HepG2 (cell line): ENCODE measurements around the gene GALNT5.

Experiments
- HNF4G ChIP-seq, 2 experiments: sonication (generic) in 1 of 2; formaldehyde crosslinking in 1 of 2; IDR thresholded peaks; 2 replicates each; pipeline versions ENCODE4 v1.4.0 to v1.6.1; 2011 to 2020; ENCODE audit warnings: borderline replicate concordance in 2 of 2, low read depth in 2 of 2, mild to moderate bottlenecking in 2 of 2, low read length in 1 of 2, missing genetic modification reagents in 1 of 2, moderate library complexity in 1 of 2
- REST ChIP-seq, 2 experiments: IDR thresholded peaks; 2 replicates each; pipeline ENCODE4 v1.6.1; 2011 to 2012; ENCODE audit warnings: low read length in 2 of 2, borderline replicate concordance in 1 of 2, low read depth in 1 of 2, mild to moderate bottlenecking in 1 of 2, moderate library complexity in 1 of 2
- SMC3 ChIP-seq: IDR thresholded peaks from 2 replicates; pipeline ENCODE4 v1.6.1; 2011; ENCODE audit warnings: low read length, improper control_type of control experiment
- ZFX ChIP-seq: sonication (generic); formaldehyde crosslinking; IDR thresholded peaks from 2 replicates; pipeline ENCODE4 v1.4.0; 2020; ENCODE audit warnings: mild to moderate bottlenecking, low read depth, missing genetic modification reagents, moderate library complexity
- ZNF552 ChIP-seq: sonication (generic); formaldehyde crosslinking; IDR thresholded peaks from 2 replicates; pipeline ENCODE4 v1.9.0; 2022; ENCODE audit warnings: missing genetic modification reagents, mild to moderate bottlenecking, borderline replicate concordance
- TF ChIP-seq, protein P1 (sequence below): sonication (generic); formaldehyde crosslinking; IDR thresholded peaks from 2 replicates; pipeline ENCODE4 v1.5.0; 2020; ENCODE audit warnings: mild to moderate bottlenecking, missing genetic modification reagents, moderate library complexity
- TF ChIP-seq, protein P2 (sequence below): IDR thresholded peaks from 2 replicates; pipeline ENCODE4 v1.6.1; 2012; ENCODE audit warnings: inconsistent platforms
- TF ChIP-seq, protein P3 (sequence below): sonication (generic); formaldehyde crosslinking; IDR thresholded peaks from 2 replicates; pipeline ENCODE4 v1.4.0; 2020; ENCODE audit warnings: missing genetic modification reagents, borderline replicate concordance

- no peak for TF ChIP-seq REST (IDR thresholded peaks at IDR 0.05; ENCODE audit: borderline replicate concordance in 1 of 2, low read depth in 1 of 2, low read length in 2 of 2)
- TF ChIP-seq HNF4G (IDR thresholded peaks at IDR 0.05; ENCODE audit: borderline replicate concordance, low read depth, low read length): no peak
- no peak for TF ChIP-seq HNF4G (CRISPR knock-in tag; IDR thresholded peaks at IDR 0.05; ENCODE audit: borderline replicate concordance, low read depth)
- no peak for TF ChIP-seq ZNF552 (CRISPR knock-in tag)
- TF ChIP-seq, protein P1, sequence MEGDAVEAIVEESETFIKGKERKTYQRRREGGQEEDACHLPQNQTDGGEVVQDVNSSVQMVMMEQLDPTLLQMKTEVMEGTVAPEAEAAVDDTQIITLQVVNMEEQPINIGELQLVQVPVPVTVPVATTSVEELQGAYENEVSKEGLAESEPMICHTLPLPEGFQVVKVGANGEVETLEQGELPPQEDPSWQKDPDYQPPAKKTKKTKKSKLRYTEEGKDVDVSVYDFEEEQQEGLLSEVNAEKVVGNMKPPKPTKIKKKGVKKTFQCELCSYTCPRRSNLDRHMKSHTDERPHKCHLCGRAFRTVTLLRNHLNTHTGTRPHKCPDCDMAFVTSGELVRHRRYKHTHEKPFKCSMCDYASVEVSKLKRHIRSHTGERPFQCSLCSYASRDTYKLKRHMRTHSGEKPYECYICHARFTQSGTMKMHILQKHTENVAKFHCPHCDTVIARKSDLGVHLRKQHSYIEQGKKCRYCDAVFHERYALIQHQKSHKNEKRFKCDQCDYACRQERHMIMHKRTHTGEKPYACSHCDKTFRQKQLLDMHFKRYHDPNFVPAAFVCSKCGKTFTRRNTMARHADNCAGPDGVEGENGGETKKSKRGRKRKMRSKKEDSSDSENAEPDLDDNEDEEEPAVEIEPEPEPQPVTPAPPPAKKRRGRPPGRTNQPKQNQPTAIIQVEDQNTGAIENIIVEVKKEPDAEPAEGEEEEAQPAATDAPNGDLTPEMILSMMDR: no peak
- TF ChIP-seq, protein P2, sequence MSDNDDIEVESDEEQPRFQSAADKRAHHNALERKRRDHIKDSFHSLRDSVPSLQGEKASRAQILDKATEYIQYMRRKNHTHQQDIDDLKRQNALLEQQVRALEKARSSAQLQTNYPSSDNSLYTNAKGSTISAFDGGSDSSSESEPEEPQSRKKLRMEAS: no peak
- TF ChIP-seq, protein P3, sequence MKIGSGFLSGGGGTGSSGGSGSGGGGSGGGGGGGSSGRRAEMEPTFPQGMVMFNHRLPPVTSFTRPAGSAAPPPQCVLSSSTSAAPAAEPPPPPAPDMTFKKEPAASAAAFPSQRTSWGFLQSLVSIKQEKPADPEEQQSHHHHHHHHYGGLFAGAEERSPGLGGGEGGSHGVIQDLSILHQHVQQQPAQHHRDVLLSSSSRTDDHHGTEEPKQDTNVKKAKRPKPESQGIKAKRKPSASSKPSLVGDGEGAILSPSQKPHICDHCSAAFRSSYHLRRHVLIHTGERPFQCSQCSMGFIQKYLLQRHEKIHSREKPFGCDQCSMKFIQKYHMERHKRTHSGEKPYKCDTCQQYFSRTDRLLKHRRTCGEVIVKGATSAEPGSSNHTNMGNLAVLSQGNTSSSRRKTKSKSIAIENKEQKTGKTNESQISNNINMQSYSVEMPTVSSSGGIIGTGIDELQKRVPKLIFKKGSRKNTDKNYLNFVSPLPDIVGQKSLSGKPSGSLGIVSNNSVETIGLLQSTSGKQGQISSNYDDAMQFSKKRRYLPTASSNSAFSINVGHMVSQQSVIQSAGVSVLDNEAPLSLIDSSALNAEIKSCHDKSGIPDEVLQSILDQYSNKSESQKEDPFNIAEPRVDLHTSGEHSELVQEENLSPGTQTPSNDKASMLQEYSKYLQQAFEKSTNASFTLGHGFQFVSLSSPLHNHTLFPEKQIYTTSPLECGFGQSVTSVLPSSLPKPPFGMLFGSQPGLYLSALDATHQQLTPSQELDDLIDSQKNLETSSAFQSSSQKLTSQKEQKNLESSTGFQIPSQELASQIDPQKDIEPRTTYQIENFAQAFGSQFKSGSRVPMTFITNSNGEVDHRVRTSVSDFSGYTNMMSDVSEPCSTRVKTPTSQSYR (CRISPR knock-in tag): no peak
- TF ChIP-seq ZFX (CRISPR knock-in tag): no peak
- no peak for TF ChIP-seq SMC3
Measured at GRCh38 chr2:157325786-157326185, 68.3 kb downstream of the GALNT5 start, which contains the start of gene ERMN.
